Kidney glomerular epithelial cell (primary cell): ENCODE measurements around the gene ZFX.
"Not testable (repeated sequence)": the region's sequence is repeated elsewhere in the genome, so short reads cannot be mapped to it uniquely, and the experiment has no call there.

Experiments used
- DNase-seq: peaks from one replicate; lab custom pipeline; 2025; lab: John Stamatoyannopoulos, UW

Gene ZFX

DNA sequence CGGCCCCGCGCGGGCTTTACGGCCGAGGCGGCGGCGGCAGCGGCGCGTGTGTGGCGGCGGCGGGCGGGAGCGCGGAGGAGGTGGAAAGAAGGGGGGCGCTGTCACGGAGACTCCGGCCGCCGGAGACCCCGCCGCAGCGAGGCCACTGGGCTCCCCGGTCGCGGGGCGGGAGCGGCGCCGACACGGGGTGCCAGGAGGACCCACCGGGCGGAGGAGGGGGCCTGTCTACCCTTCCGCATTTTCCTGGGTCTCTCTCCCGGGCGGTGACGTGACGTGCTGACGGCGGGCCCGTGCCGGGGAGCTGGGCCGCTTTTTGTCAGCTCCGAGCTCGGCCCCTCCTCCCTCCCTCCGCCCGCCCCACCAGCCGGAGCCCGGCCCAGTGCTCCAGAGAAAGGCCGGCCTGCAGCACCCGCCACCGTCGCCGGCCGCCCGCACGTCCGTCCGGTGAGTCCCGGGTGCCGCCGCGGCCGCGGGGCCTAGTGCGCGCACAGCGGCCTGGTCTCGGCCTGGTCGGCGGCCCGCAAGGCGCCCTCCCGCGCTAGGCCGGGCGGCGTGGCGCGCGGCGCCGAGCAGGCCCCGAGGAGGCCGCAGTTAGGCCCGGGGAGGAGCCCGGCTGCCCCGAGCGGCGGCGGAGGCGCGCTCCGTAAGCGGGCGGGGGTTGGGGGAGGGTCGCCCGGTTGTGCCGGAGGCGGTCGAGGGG, at the start of gene ZFX:
TSS of gene ZFX (plus strand) at position 379 of the 700 bp plus-strand sequence. CDS start 23,014 bp downstream, outside the sequence.
- no peak for DNase-seq

DNA sequence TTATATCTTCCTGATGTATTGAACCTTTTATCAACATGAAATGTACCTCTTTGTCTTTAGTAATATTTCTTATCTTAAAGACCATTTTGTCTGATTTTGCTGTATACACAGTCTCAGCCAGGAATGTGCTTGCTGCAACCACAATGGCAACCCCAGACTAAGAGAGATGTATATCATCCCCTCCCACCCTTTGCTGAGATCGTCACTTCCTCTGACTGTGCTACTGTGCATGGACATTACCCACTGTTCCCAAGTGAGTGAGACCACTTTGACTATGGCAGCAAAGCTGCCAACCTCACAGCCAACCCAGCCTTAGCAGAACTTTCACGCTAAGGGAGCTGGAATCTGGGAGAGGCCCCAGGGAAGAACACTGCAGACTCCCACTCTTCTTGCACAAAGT, 48.8 kb upstream of the ZFX start:
- DNase-seq: no peak

DNA sequence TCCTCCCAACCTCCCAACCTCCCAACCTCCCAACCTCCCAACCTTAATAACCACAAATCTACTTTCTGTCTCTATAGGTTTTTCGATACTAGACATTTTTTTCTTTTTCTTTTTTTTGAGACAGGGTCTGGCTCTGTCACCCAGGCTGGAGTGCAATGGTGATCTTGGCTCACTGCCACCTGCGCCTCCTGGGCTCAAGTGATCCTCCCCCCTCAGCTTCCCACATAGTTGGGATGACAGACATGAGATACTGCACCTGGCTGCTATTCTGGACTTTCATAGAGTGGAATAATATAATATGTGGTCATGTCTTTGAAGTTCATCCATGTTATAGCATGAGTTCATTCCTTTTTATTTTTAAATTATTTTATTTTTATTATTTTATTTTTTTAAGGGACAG, 39.5 kb upstream of the ZFX start:
- no peak for DNase-seq

DNA sequence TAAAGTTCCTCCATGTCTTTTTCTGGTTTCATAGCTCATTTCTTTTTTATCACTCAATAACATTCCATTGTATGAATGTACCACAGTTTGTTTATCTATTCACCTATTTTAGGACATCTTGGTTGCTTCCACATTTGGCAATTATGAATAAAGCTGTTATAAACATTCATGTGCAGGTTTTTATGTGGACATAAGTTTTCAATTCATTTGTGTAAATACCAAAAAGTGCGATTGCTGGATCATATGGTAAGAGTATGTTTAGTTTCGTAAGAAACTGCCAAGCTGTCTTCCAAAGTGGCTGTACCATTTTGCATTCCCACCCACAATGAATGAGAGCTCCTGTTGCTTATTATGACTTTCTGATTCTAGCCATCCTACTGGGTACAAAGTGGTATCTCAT, 36.3 kb upstream of the ZFX start:
- DNase-seq: no peak

DNA sequence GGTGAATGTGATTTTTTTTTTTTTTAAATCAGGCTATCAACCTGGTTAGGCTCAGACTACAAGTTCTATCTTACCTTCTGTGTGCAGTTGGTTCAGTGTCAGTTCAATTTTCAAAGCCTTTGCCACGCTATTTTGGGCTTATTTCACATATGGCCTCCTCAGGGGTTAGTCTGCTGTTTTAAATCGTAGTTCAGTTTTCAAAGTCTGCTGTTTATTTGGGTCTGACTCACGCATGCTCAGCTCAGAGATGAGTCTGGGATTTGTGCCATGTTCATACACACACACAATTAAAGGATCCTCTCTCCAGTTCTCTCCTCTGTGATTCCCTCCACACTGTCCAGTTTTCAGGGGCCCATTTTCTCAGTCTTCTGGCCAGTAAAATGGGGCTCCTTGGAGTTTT, 32.3 kb upstream of the ZFX start:
- DNase-seq: no peak

DNA sequence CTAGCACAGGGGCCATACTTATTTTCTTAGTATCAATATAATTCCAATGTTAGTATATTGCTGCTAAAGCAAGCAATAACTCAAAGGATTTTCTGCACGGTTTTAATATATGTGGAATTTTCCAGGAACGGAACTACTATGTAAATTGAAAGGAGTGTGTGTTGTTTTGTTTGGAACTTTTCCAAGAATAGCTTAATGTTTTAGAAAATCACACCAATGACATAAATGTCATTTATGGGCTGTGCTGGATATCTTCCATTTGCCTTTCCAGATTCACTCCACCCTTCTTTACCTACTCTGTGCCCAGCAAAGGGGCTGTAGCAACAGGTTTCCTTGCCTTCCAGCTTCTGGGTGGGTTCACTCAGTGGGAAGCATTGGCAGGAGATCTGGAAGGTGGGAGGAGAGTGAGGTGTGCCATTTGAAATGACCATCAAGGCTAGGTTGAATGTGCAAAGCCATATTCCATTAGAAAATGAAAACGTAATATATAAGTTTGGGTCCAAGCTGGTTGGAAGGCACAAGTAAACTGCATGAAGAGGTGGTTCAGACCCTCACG, 25.2 kb upstream of the ZFX start:
- no peak for DNase-seq

DNA sequence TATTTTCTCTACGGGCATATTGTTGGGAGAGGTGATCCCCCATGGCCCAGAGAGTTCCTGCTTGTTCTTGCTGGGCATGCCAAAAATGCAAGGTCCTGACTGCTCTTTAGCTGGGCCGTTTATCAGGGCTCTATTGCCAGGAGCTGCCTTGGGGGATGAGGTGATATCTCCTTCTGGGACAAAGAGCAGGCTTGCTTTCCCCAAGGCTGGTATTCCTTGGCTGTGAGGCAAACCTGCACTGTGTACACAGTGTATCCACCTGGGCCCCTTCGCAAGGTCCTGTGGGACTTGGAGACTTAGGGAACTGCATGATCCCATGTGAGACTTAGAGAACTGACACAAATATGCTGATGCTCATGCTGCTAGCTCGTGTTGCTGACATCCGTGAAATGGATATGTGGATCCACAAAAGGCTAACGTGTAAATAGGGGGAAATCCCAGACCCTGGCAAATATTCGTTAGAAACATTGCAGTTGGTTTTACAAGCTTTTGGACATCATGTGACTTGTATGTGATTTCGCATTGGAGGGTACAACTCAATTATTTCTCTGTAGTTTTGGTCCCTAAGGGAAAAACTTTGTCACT, 24.4 kb upstream of the ZFX start:
- DNase-seq: no peak

DNA sequence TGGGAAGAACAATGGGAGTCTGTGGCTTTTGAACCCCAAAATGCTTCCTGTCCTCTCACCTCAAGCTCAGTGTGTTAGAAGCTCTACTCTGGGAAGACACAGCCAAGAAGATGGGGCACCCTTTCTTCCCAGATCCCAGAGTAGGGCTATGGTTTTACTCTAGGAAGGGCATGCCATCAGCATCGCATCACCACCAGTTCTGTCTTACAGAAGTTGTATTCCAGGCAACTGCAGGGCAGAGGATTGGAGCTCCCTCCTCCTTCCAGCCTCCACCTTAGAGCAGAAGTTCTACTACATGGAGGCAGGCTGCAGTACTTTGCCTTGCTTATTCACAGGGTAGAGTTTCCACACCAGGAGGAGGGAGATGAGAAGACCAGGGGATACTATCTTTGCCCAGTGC, 18.1 kb upstream of the ZFX start:
- no peak for DNase-seq

DNA sequence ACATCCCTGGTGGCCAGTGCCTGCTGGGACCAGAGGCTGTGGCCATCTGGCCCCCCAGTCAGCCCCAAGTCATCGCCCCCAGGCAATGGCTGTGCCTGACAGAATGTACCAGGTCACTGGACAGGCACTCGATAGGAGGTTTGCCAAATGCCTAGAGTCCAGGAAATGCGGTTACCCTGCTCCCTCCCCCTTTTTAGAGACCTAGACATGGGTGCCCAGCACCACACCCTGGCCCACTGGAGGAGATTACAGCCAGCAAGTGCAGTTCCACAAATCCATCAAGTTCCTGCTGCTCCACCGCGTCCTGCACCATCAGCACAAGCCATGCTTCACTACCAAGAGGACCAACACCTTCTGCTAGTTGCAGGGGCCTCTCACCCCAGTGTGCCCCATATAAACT, 16.2 kb upstream of the ZFX start:
- DNase-seq: no peak

DNA sequence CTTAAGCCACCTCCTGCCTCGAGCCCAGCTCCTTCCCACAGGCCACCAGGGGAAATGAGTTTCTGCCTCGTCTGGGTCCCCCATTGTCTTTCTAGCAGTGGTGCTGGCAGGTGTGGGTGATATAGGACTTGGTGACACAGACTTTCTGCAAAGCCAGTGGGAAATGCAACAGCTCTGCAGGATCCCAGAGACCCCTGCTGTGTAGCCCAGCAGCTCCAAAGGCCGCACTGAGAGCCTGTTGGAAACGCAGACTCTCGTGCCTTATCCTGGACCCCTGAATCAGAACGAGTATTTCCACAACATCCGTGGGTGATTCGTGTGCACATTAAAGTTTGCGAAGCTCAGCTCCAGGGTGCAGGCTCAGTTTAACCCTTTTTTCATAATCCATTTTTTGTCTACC, 13.8 kb upstream of the ZFX start:
- DNase-seq: not testable (repeated sequence)

DNA sequence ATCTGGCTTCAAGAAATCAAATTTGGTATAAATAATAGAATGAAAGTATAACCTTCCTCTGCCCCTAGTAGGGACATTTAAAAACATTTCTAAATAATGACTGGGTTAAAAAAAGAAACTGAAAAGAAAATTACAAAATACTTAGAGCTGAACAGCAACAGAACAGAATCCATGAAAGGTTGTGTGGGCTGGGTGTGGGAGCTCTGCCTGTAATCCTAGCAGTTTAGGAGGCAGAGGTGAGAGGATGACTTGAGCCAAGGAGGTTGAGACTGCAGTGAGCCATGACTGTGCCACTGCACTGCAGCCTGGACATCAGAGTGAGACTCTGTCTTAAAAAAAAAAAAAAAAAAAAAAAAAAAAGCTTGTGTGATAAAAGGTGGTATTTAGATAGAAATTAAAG, 12.3 kb upstream of the ZFX start:
- DNase-seq: no peak

DNA sequence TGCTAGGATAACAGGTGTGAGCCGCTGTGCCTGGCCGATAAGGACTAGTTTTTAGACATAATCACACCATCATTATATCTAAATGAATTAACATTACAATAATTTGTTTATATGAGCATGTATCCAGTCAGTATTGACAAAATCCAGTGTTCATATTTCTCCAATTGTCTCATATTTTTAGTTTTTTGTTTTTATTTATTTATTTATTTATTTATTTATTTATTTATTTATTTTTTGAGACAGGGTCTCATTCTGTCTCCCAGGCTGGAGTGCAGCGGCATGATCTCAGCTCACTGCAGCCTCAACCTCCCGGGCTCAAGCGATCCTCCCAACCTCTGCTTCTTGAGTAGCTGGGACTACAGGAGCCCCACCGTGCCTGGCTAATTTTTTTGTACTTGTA, 5.5 kb upstream of the ZFX start:
- DNase-seq: not testable (repeated sequence)

DNA sequence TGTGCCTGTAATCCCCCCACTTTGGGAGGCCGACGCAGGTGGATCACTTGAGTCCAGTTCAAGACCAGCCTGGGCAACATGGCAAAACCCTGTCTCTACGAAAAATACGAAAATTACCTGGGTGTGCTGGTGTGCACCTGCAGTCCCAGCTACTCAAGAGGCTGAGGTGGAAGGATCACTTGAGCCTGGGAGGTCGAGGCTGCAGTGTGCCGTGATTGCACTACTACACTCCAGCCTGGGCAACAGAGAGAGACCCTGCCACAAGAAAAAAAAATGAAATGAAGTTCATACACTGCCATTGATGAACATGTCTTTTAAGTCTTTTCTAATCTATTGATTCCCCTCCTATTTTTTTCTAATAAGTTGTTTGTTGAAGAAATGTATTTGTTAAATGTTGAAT, 5.0 kb upstream of the ZFX start:
- no peak for DNase-seq

DNA sequence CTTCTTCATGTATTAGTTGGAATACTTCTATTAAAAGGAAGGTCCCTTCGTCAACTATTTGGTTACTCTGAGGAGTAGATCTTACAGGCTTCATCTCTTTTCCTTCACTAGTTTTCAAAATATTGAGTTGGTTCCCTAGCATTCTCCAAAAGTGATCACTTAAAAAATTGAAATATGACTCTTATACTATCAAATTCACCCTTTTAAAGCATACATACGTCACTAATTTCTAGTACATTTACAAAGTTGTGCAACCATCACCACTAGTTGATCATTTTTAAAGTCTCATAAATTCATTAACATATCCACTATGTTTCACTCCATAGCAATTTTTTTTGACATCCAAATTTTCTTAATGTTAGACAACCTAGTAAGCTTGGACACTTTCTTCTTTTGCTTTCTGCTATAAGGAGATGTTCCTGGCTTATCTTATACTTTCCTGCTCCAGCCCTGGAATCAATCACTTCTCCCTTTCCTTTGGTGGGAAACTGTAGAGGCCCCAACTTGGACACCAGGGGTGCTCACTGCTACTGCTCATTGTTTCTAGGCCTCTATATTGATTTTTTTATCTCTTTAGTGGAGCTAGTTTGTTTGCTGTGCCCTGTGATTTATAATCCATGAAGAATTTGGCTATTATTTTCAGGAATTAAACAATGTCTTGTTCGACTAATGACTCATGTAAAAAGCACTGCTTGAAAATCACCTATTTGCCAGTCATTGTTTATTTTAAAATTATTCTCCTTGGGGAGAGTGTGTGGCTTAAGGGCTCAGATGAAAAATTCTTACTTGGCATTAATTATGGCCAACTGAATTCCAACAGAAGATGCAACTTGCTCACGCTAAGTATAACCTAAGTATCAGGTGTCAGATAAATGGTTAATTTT, 4.0 kb upstream of the ZFX start:
- peak; percentile 34 for DNase-seq

DNA sequence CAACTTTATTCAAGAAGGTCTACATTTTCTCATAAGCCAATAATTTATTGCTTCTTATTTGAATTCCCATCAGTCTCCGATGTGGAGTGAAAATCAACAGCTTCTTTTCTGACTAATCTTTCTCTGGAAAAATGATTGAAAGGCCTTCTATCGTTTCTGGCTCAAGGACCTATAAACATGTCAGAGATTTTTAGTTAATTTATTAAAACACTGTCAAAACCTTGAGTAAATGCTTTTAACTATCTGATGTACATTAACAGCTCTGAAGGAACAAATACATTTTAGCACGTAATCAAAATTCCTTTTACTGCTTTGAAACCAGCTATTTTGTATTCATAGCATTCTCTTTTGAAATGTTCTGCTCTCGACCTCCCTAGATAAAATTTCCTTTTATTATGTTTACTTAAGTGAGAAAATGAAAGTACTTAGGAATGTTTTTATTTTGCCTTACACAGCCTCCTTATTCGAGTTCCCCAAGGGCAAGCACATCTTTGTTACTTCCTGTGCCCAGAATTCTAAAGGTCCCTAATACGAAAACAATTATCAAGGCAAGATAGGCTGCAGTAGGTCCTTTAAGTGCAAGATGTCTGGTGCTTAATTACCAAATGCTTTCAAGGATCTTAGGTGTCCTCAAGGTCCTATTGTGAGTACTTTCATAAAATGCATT, 3.1 kb upstream of the ZFX start:
- no peak for DNase-seq

DNA sequence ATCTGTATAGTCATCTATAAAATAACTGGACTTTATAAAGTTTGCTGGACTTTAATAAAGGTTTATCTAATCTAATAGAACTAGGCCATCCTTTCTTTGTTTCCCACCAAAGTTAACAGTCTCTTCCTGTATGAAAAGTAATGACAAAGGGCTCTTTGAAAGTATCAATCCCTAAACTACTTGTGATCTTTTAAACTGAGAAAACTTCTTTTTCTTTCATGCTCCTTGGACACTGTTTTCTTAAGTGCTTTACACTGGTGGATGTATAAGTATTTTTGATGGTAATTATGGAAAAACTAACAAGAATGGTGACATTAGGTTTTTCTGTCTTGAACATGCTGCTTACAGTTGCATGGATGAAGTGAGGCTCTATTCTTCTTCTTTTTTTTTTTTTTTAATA, 2.4 kb upstream of the ZFX start:
- DNase-seq: peak; percentile 5

DNA sequence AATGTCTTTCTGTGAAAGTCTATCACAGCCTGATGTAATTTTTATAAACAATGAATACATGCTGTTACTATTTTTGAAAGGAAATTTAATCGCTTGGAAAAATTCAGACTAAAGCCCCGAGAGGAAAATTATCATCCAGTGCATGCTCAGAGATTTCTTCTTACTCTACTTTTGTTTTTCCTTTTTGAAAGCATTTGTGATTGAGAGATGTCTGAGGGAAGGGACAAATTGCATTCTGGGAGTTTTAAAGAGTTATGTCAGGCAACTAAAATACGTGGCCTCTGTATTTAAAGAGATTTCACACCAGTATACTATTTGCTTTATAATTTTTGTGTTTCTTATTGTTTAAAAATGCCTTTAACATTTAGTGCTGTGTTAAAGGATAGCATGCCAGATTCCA, 1.4 kb upstream of the ZFX start:
- DNase-seq: no peak

DNA sequence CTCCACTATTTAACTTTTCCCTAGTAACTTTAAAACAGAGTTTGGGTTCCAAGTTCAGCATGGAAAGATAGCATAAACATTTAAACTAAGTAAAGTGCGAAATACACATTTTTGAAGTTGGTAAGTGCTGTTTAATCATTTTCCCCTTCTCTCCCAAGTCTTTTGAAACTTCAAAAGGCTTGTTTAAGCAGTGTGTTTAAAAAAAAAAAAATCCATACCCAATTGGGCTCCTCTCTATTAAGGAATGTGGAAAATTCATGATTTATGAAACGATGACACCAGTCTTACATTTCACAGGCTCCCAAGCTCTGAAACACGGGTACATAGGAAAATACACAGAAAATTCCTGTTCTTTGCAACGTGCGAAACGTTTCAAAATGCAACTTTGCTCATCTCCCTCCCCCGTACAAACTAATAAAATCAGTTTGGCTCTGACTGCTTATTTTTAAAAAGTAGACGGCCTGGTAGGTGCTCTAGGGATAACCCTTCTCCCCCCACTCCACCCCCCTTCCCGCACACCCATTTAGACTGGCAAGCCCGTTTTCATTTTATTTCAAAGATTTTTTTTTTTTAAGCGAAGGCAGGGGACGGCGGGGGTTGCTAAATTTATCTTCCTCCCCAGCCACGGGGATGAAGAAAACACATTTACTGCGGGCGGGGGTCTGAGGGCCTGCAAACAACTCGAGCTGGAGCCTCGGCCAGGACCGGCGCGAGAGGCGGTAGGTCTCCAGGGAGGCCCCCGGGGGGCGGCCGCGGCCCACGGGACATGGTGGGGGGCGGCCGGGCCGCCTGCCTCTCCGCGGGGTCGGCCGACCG, 786 bp upstream of the ZFX start:
- peak; percentile 31 for DNase-seq

DNA sequence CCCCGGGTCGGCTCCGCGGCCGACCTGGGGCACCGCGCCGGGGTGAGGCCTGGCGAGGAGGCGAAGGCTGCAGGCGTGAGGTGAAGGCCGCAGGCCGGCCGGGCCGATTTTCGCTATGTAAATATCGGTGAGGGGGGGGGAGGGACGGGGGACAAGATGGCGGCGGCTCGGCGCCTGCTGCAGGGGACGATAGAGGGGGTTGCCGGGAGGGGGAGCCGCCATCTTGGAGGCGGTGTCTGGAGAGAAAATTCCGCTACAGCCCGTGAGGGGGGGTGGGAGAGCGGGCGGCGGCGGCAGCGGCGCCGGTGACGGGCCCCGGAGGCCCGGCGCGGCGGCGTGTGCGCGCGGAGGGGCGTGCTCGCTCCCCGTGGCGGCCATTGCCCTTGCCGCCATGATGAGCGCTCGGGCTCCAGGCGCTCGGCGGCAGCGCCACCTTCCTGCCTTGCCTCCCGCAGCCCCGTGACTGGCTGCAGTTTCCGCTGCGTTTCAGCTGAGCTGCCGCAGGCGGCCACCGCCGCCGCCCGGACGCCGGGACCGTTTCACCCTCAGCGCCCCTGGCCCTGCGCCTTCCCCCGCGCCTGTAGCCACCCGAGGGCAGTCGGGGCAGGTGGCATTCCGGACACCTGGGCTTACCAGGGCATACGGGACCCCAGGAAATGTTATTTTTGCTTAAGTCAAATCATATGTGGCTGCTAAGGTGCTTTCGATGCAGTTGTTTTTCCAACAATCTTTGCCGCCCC, 692 bp downstream of the ZFX start:
- peak; percentile 66 for DNase-seq

DNA sequence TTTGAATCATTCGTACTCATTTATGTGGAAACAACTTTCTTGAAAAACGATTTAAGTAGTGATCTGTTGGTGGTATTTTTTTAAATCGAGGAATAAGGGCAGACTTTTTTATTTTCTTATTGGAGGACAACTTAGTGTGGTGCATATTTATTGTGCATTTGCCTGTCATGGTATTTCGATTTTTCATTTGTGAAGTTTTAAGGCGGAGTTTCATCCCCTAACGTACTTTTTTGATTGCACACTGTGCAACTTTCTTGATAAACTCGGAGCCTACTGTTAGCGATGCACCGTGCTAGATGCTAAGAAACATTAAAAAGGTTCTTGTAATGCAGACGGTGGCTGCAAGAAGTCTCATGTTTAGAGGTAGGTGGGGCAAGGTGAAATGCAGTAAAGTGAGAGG, 1.4 kb downstream of the ZFX start:
- DNase-seq: no peak

DNA sequence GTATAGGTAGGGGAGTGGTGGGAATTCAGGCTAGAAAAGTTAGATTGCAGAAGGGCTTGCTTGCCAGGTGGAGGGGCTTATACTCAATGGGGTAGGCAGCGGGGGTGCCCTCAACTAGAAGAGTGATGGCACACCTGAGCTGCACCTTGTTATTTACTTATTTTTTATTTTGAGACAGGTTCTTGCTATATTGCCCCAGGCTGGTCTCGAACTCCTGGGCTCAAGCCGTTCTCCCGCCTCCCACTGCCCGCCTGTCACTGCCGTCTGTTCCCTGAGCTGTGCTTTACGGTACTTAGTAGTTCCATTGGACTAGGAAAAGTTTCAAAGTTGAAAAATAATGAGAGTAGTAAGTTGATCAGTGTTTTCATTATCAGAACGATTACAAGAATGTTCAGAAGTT, 2.0 kb downstream of the ZFX start:
- no peak for DNase-seq
